ENCODE results near the gene USE1. TPM values are rescaled to one million over a fixed set of nuclear protein-coding genes. Genes with fewer than 3 reads are reported as not detected.
A peak's percentile ranks its signal among the peaks of the same experiment; 100 is the strongest.

USE1 gene
- total RNA-seq, 1 experiment from 2014 or later: 27.5 TPM

GRCh38 chr19:17214508-17215126 lies 540 bp upstream of the USE1 start (continued):
- TF ChIP-seq ZBTB33 (IDR thresholded peaks at IDR 0.05; ENCODE audit: extremely low read depth, insufficient replicate concordance, low read length): no peak
- TF ChIP-seq REST (IDR thresholded peaks at IDR 0.05; ENCODE audit: low read depth): no peak
- TF ChIP-seq POLR2A (IDR thresholded peaks at IDR 0.05; ENCODE audit: borderline replicate concordance, extremely low read depth, insufficient read depth, insufficient read length): no peak

GRCh38 chr19:17216058-17216670 lies 1.0 kb downstream of the USE1 start:
- BruUV-seq (replicated peaks): TSS peak; percentile 66
- intact Hi-C loops (cut with micrococcal nuclease): no loop called here
- no peaks in the 10 kb centered on the region for H3K27me3 ChIP-seq (ENCODE audit: insufficient read depth, low read length)
- ChIA-PET RAD21 (ENCODE audit: low non-redundant PET in 1 of 2, low total read pairs in 2 of 2, uncharacterized antibody in 2 of 2, unreplicated experiment in 2 of 2) (interaction anchor here in 1 of 2 experiments (1.1 kb wide), 1 partner anchor 93 kb away, joined by 5 read pairs; the partner anchor contains the start of gene DDA1), CTCF (no interaction called here), POLR2A (interaction anchor here (0.6 to 1.9 kb wide), 7 partner anchors 8 to 108 kb away, joined by 3 to 24 read pairs (median 4); partner anchors contain the start of genes DDA1 and OCEL1)
- peaks cover 7% of the 10 kb centered on the region; the same call in 1 of the 2 replicates for H3K79me2 ChIP-seq (ENCODE audit: insufficient read depth, low read length)
- TF ChIP-seq SIN3A (IDR thresholded peaks at IDR 0.05; ENCODE audit: low read depth) (no peak), ZNF274 (IDR thresholded peaks at IDR 0.05; ENCODE audit: low read depth, low read length) (no peak), EGR1 (IDR thresholded peaks at IDR 0.05; ENCODE audit: low read depth) (no peak), CEBPB (IDR thresholded peaks at IDR 0.05; ENCODE audit: low read depth) (no peak), POLR2AphosphoS5 (IDR thresholded peaks at IDR 0.05; ENCODE audit: low read depth, low read length) (no peak), FOSL1 (IDR thresholded peaks at IDR 0.05; ENCODE audit: low read depth) (no peak), ATF3 (IDR thresholded peaks at IDR 0.05) (no peak), ZBTB33 (IDR thresholded peaks at IDR 0.05; ENCODE audit: extremely low read depth, insufficient replicate concordance, low read length) (no peak)
- no peaks in the 10 kb centered on the region for H4K20me1 ChIP-seq (ENCODE audit: insufficient read depth)
- H3K9me2 ChIP-seq (ENCODE audit: insufficient read depth): no peaks in the 10 kb centered on the region
- H3K9ac ChIP-seq (ENCODE audit: low read length): peak overlapping the region; percentile 80
- peaks cover 16 to 38% of the 10 kb centered on the region in 2 experiments for H3K4me1 ChIP-seq (ENCODE audit: control insufficient read depth in 1 of 2, insufficient read depth in 2 of 2, low read length in 2 of 2)
- ATAC-seq (no peak), DNase-seq (ENCODE audit: low read depth, low spot score) (no peak)
- peak overlapping the region; percentile 57 to 70 for H3K4me3 ChIP-seq (replicated peaks in 1 of 2; ENCODE audit: low read depth in 1 of 2, low read length in 2 of 2)
- peak overlapping the region; percentile 89 for H3K27ac ChIP-seq (ENCODE audit: low read depth, low read length)
- H3K36me3 ChIP-seq (ENCODE audit: control insufficient read depth in 1 of 2, insufficient read depth in 2 of 2, low read length in 2 of 2): 0 out of 4 replicates have a peak, but pooled peaks cover 0 to 2% of the 10 kb centered on the region in 2 experiments
- no peaks in the 10 kb centered on the region for H3K9me3 ChIP-seq (ENCODE audit: control insufficient read depth in 1 of 2, insufficient read depth in 1 of 2, low read depth in 1 of 2, low read length in 2 of 2)
- no peak overlapping the region for H2AFZ ChIP-seq (ENCODE audit: low read depth, low read length, poor library complexity, severe bottlenecking)
- peak overlapping the region; percentile 94 for H3K4me2 ChIP-seq (ENCODE audit: low read length)

Data from HCT116 (cell line).